Stimulated activated CD8-positive, alpha-beta memory T cell treated with anti-CD3 and anti-CD28 coated beads, Interleukin-12 subunit alpha, Interleukin-12 subunit beta, amount 100 ng/mL, for 1 hour (primary cell): Measurements from ENCODE around the gene PIGU.
A peak's percentile ranks its signal among the peaks of the same experiment; 100 is the strongest.

Experiments used
- DNase-seq: peaks from one replicate; pipeline ENCODE4 v3.0.0-alpha.2; 2020; ENCODE audit warnings: low read depth

Gene PIGU

DNA sequence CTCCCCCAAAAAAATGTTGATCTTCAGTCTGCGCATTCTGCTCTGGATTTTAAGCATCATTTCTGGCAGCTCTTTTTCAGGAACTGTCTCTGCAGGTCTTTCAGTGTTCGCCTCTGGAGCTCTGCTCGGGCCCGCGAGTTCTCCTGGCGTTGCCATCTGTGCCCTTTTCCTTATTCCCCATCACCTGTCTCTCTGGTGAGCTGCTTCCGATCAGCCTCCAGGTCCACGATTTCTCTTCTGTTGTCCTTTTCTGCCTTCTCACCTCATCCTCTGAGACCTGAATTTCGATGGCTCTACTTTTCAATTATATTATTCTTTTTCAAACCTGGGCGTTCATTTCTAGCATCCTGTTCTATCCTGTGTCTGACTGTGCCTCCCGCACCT, 119.0 kb downstream of the PIGU start:
- DNase-seq = no peak

DNA sequence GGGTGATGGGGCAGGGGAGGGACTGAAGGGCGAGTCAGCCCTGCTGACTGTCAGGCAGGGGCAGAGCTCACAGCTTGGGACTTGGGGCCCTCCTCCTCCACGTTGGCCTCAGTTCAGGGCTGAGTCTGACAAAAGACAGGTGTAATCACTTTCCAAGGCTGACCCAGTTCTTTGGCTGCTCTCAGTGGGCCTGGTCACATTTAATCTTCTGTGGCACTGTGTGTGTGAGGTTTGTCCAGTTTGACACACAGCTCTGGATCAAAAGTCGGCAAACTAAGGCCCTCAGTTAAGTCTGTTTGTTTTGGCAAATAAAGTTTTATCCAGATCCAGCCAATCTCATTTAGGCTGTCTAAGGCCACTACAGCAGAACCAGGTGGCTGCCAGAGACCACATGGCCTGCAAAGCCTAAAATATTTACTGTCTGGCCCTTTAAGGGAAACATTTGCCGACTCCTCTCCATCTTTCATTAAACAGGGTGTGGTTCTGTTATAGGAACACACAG, 123.5 kb downstream of the PIGU start:
- DNase-seq = no peak

DNA sequence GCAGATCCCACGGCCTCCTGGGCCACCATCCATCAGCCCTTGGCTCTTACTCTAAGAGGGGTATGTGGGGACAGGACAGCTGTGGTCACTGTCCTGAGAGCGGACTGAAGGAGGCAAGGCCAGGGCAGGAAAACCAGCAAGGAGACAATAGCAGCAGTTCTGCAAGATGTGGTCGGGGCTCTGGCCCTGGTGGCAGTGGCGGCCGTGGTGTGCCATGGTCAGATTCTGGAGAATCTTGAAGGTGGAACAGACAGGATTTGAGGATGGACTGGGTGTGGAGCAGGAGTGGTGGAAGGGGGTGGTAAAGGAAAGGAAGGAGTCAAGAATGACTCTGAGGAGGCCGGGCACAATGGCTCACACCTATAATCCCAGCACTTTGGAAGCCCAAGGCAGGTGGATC, 124.3 kb downstream of the PIGU start:
- DNase-seq = no peak

DNA sequence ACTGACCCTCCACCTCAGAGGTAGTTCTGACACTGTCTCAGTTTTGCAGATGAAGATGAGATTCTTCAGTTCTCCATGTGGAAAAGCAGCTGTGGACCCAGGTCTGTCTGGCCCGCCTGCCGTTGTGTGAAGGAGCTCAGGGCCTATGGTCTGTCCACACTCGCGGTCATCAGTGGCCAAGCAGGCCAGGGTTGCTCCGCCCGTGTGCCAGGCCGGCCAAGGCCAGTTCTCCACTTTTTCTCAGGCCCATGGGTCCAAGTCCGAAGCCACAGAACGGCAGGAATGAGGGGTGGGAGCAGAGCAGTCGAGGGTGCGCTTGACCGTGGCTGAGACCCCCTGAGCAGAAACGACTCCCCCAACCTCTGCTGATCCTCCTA, 127.0 kb downstream of the PIGU start:
- DNase-seq = no peak

- no peak for DNase-seq
These were observed 127.5 kb downstream of the PIGU start for GRCh38 chr20:34549291-34549928.

- no peak for DNase-seq
These were observed 128.9 kb downstream of the PIGU start for GRCh38 chr20:34547844-34548613.

DNA sequence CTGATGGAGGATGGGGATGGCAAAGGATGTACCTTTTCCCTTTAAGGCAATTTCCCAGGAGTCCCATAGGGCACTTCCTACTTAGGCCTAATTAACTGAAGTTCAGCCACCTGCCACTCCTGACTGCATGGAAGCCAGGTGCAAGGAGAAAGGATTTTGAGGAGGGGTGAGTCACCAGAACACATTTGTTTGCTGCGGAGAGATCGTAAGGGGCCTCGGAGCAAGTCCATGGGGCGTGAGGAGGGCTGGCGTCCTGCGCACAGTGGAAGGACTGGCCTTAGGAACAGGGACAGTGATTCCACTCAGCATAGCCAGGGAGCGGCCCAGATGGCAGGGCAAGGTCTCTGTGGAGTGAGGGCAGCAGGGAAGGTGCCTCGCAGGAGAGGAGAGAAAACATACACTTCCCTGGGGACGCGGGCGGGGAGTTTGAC, 130.1 kb downstream of the PIGU start:
- DNase-seq = no peak

GRCh38 chr20:34544109-34544796, 132.6 kb downstream of the PIGU start:
- no peak for DNase-seq

- no peak for DNase-seq
These were observed 133.3 kb downstream of the PIGU start for GRCh38 chr20:34543463-34544056.

- DNase-seq = no peak
These were observed 134.5 kb downstream of the PIGU start for GRCh38 chr20:34542439-34542838.

DNA sequence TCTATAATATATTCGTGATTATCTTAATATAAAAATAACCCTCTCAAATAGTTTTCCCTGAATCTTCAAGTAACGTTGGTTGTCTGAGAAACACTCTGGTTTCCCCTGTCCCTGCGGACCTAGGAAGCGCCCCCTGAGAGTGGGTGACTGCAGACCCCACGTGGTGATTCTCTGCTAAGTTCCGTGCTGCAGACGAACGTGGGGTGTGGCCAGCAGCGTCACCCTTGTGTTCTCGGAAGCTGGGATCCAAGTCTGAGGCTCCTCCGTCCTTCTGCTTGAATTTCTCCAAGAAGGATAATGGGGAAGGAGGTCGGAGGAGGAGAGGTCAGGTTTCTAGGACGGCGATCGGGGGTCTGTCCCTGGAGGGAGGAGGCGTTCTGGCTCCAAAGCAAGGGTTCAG, 135.0 kb downstream of the PIGU start:
- no peak for DNase-seq

DNA sequence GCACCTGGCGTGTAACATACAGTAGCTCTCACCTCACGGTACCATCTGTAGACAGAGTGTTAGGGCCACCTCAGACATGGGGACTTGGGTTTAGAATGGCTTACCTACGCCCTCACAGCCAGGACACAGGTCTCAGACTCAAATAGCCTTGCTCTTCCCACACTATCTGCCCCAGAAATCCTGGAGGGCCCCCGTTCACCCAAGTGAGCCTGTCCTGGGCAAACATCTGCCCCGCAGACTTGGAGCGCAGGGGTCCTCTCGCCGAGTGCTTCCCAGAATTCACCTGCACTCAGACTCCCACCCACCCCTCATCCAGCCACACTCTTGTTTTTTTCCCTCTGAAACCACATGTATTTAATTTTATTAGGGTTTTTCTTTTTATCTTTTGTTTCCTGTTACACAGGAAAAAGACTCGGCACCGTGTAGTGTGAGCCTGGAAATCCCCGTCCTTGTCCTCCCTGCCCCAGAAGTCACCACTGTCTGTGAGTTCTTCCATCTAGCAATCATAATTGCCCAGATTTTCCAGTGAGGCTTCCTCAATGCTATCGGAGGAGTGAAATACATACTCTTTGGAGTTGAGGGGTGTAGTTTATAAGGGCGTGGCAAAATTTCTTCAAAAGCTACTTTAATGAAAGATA, 135.5 kb downstream of the PIGU start:
- no peak for DNase-seq

GRCh38 chr20:34540596-34541263, 136.2 kb downstream of the PIGU start:
- DNase-seq = no peak

DNA sequence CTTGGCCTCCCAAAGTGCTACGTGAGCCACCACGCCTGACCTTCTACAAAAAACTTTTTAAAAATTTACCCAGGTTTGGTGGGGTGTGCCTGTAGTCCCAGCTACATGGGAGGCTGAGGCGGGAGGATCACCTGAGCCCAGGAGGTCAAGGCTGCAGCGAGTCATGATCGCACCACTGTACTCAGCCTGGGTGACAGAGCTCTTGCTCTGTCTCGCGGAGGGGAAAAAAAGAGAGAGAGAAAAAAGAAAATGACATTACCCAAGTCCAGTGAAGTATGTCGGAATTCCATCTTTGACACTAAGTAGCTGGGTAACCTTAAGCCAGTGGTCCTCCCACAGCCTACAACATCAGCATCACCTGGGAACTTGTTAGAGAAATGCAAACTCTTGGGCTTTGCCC, 137.1 kb downstream of the PIGU start:
- DNase-seq = no peak

GRCh38 chr20:34538671-34539123, 138.2 kb downstream of the PIGU start:
- peak; percentile 36 for DNase-seq

- DNase-seq = no peak
These were observed 139.2 kb downstream of the PIGU start for GRCh38 chr20:34537651-34538050.

GRCh38 chr20:34536798-34537394, 140.0 kb downstream of the PIGU start:
- DNase-seq = no peak

DNA sequence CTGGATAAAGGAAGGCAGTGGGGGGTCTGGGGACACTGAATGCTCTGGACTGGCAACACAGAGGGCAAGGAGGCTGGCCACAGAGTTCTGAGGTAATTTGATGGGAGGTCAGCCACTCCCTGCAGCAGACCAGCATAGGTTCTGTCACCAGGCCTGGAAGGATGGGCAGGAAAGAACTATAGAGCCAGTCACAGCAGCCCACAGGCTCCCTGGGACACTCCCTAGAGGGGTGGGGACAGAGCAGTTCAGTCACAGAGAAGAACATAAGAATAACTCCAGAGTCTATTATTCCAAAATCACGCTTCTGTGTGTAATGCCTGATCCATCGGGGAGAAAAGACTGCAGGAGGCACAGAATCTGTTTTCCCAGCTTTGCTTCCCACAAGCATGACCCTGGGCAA, 141.0 kb downstream of the PIGU start:
- no peak for DNase-seq

GRCh38 chr20:34535301-34535840, 141.5 kb downstream of the PIGU start:
- no peak for DNase-seq

GRCh38 chr20:34534391-34535165, 142.3 kb downstream of the PIGU start:
- no peak for DNase-seq
